ENCODE measurements around the gene MRPL47. TPM values are rescaled to one million over a fixed set of nuclear protein-coding genes. Genes with fewer than 3 reads are reported as not detected.
A peak's percentile ranks its signal among the peaks of the same experiment; 100 is the strongest.

MRPL47 gene
- total and polyA plus RNA-seq, 12 donors: 15.9 to 108 (median 36.0) TPM

DNA sequence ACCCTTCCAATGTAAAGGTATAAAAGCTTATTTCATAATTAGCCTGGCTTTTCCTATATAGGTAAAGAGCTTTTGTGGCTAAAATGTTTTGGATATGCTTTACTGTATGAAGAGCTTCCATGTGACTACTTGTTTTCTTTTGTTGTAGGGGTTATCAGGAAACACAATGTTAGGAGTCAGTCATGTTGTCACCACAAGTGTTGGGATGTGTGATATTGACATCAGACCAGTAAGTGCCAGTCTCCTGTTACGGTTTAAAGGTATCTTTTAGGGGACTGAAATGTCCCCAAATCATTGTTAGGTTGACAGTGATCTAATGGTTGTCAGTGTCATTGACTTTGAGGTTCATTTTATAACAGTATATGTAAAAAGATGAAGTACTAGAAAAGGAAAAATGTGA, 23.4 kb downstream of the MRPL47 start:
- intact Hi-C loops (cut with DNase I): no loop called here
- no peak overlapping the region for H3K27ac ChIP-seq
- H3K36me3 ChIP-seq (replicated peaks in 1 of 2): peaks cover 0 to 32% of the 10 kb centered on the region in 2 donors
- WGBS, 4 donors: 88 to 97% (median 92%) methylated on average over 1 of the region's 1 CpG
- H3K4me1 ChIP-seq (replicated peaks in 1 of 2): peaks cover 0 to 3% of the 10 kb centered on the region in 2 donors
- no peaks in the 10 kb centered on the region for H3K9me3 ChIP-seq (replicated peaks in 1 of 3)
- H3K4me3 ChIP-seq: no peak overlapping the region
- no peak for DNase-seq
- no peaks in the 10 kb centered on the region for H3K27me3 ChIP-seq
- TF ChIP-seq CTCF (IDR thresholded peaks at IDR 0.05) (no peak), POLR2A (IDR thresholded peaks at IDR 0.05) (no peak)

DNA sequence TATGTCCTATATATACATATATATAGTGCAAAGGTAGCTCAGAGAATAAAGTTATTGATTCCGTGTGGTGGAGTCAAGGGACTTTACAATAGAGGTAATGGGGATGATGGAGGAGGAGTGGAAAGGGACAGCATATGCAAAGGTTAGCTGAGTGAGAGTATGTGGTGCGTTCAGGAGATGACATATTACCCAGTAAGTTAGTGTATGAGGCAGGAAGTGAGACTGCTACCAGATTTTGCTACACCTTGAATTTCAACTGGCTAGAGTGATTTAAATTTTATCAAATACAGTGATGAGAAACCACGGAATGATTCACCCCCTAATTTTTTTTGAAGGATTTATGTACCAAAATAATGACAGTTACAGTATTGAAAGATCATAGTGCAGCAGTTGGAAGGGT, 38.9 kb downstream of the MRPL47 start:
- Histone ChIP-seq H3K4me3 (no peak overlapping the region), H3K36me3 (replicated peaks in 1 of 2) (peaks cover 0 to 6% of the 10 kb centered on the region in 2 donors), H3K27ac (no peak overlapping the region), H3K27me3 (no peaks in the 10 kb centered on the region), H3K4me1 (replicated peaks in 1 of 2) (peaks cover 3 to 17% of the 10 kb centered on the region in 2 donors), H3K9me3 (replicated peaks in 1 of 3) (no peaks in the 10 kb centered on the region)
- 79 to 84% (median 82%) methylated on average over 3 of the region's 3 CpGs for WGBS, 4 donors
- DNase-seq: no peak
- no peak for TF ChIP-seq POLR2A (IDR thresholded peaks at IDR 0.05)
- TF ChIP-seq CTCF (IDR thresholded peaks at IDR 0.05): no peak
- intact Hi-C loops (cut with DNase I): no loop called here

DNA sequence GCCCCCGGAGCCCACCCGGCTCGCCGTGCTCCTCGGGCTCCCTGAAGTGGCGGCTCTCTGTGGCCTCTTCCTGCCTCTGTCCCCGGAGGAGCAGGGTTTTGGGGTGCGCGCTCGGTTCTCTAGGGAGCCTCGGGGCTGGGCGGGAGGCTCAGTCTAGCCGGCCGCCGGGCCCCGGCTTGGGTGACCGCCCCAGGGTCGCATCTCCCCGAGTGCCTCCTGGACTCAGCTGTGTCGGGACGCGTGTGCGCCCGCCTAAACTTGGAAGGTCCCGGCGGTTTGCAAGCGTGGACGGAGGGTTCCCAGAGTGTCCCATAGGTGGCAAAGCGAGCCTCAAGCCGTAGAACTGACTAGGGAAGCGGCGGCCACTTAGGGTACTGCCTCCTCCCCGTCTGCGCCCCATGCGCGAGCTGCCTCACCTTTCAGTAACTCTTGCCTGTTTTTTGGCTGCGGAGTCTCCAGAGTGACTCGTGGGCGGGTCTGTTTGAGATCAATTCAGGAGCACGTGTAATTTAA, 41.1 kb downstream of the MRPL47 start:
- Histone ChIP-seq H3K36me3 (replicated peaks in 1 of 2) (no peaks in the 10 kb centered on the region), H3K4me1 (replicated peaks in 1 of 2) (peaks cover 3 to 17% of the 10 kb centered on the region in 2 donors), H3K27ac (peak overlapping the region in 4 of 5 donors; percentile 41 to 88 (median 76)), H3K9me3 (replicated peaks in 1 of 3) (no peaks in the 10 kb centered on the region), H3K4me3 (peak overlapping the region; percentile 48 to 89 (median 80)), H3K27me3 (no peaks in the 10 kb centered on the region)
- intact Hi-C loops (cut with DNase I): no loop called here
- peak; percentile 58 to 85 (median 77) for DNase-seq
- TF ChIP-seq CTCF (IDR thresholded peaks at IDR 0.05) (peak; percentile 40 to 83 (median 67)), POLR2A (IDR thresholded peaks at IDR 0.05) (peak in 1 of 2 donors; percentile 20)
- 0 to 1% (median 0%) methylated on average over 6 to 40 of the region's 40 CpGs for WGBS, 4 donors

DNA sequence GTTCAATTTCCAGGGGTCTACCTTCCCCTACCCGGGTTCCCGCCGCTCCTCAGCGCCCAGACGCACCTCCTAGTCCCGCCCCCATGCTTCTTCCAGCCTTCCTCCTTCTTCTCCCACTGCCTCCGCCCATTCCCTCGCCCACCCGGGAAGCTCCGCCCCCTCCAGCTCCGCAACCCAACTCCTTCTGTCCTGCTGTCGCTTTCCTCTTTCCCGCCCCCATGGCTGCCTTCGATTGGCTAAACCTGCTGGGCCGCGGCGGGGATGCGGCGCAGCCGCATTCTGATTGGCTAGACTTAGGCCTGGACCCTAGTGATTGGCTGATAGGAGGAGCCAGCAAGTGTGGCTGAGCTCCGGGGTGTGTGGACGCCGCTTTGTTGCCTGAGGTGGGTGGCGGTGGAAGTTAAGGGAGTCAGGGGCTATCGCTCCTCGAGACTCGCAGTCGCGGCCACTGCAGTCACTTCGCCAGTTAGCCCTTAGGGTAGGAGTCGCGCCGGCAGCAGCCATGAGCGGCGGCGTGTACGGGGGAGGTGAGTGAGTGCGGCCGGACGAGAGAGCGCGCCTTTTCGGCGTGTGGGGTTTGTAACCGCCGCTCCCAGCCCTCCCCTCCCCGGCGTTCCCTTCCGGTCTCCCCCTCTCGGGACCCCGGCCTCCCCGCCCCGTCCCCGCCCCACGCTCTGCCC, 41.7 kb downstream of the MRPL47 start, which contains the start of gene ACTL6A:
Gene ACTL6A (plus strand): TSS at position 336 of the 680 bp plus-strand sequence. CDS start 167 bp downstream, at position 503.
- H3K4me1 ChIP-seq (replicated peaks in 1 of 2): peaks cover 3 to 17% of the 10 kb centered on the region in 2 donors
- peak in 1 of 2 donors; percentile 66 for TF ChIP-seq POLR2A (IDR thresholded peaks at IDR 0.05)
- no peak for TF ChIP-seq CTCF (IDR thresholded peaks at IDR 0.05)
- H3K27me3 ChIP-seq: no peaks in the 10 kb centered on the region
- H3K36me3 ChIP-seq (replicated peaks in 1 of 2): no peaks in the 10 kb centered on the region
- peak within 1 kb of the TSS in 4 of 5 donors; percentile 41 to 88 (median 76) for H3K27ac ChIP-seq
- intact Hi-C loops (cut with DNase I): no loop called here
- H3K4me3 ChIP-seq: peak within 1 kb of the TSS; percentile 74 to 89 (median 85)
- DNase-seq: peak; percentile 100
- 0 to 1% (median 1%) methylated on average over 20 to 55 of the region's 55 CpGs for WGBS, 4 donors
- H3K9me3 ChIP-seq (replicated peaks in 1 of 3): no peaks in the 10 kb centered on the region
